Mucosa of descending colon (tissue), 3 donors: Measurements from ENCODE around the gene LGI4. TPM values are rescaled to one million over a fixed set of nuclear protein-coding genes. Genes with fewer than 3 reads are reported as not detected.

ENCODE experiments used
- ATAC-seq: fragments of 200-7000 bp; cut with Tn5 transposase; one replicate; pipeline ENCODE4 v1.9.1; 2020; ENCODE audit warnings: mild to moderate bottlenecking, moderate library complexity
- DNase-seq, 3 donors: peaks; one replicate each; pipeline ENCODE4 v3.0.0-alpha.2; 2020
- H3K36me3 ChIP-seq: fragments of 200-600 bp; one replicate; pipeline ENCODE4 v1.8.0; 2021; ENCODE audit warnings: low read depth, mild to moderate bottlenecking
- H3K4me1 ChIP-seq: fragments of 200-600 bp; one replicate; pipeline ENCODE4 v1.8.0; 2021; ENCODE audit warnings: low read depth, mild to moderate bottlenecking
- H3K4me3 ChIP-seq: fragments of 200-600 bp; one replicate; pipeline ENCODE4 v1.8.0; 2021; ENCODE audit warnings: mild to moderate bottlenecking
- H3K9me3 ChIP-seq: fragments of 200-600 bp; one replicate; pipeline ENCODE4 v1.8.0; 2021; ENCODE audit warnings: mild to moderate bottlenecking
- CTCF ChIP-seq: fragments of 200-600 bp; IDR thresholded peaks from one replicate; pipeline ENCODE4 v1.8.0; 2022; ENCODE audit warnings: antibody characterized with exemption, mild to moderate bottlenecking
- intact Hi-C, 2 donors: fragments of 100-400 bp; cut with DNase I in 1 of 2; cut with micrococcal nuclease in 1 of 2; formaldehyde crosslinking; loops; one replicate each; pipeline versions ENCODE4 v1.11.0 to v1.11.1; 2022; cut with DNase I, micrococcal nuclease
- total RNA-seq, 3 donors: library from RNA; stranded (reverse); fragmentation: NEBNext Ultra II Directional in 2 of 3; extraction: Animal tissue kit (Norgen Biotek cat#: 25700) in 2 of 3; gene quantifications; one replicate each; pipeline versions ENCODE4 v1.2.1 to v1.2.4, GENCODE V29; 2021 to 2023
- donor health status: DM: no; HTN: no; CAD: no; lungs with moderate emphysema.
- donor health status: DM: no; HTN: no; CAD: no.
- donor health status: DM: no; HTN: yes; CAD: no.

Gene LGI4
- total RNA-seq, 3 donors from 2014 or later = 14.1 to 38.8 (median 31.1) TPM

- no peak overlapping the region for H3K4me3 ChIP-seq
- no peak for ATAC-seq
- peaks cover 14% of the 10 kb centered on the region for H3K9me3 ChIP-seq
- no peak for DNase-seq
- H3K36me3 ChIP-seq = no peaks in the 10 kb centered on the region
- intact Hi-C loops = no loop called here
- H3K4me1 ChIP-seq = no peaks in the 10 kb centered on the region
- no peak for TF ChIP-seq CTCF
Observed at GRCh38 chr19:35165200-35166058, 30.6 kb upstream of the LGI4 start.

- no peak for TF ChIP-seq CTCF
- no peak overlapping the region for H3K4me3 ChIP-seq
- H3K4me1 ChIP-seq = no peaks in the 10 kb centered on the region
- DNase-seq = no peak
- ATAC-seq = no peak
- intact Hi-C loops = no loop called here
- H3K36me3 ChIP-seq = no peaks in the 10 kb centered on the region
- H3K9me3 ChIP-seq = peaks cover 14% of the 10 kb centered on the region
Observed at GRCh38 chr19:35164418-35164817, 29.6 kb upstream of the LGI4 start.

DNA sequence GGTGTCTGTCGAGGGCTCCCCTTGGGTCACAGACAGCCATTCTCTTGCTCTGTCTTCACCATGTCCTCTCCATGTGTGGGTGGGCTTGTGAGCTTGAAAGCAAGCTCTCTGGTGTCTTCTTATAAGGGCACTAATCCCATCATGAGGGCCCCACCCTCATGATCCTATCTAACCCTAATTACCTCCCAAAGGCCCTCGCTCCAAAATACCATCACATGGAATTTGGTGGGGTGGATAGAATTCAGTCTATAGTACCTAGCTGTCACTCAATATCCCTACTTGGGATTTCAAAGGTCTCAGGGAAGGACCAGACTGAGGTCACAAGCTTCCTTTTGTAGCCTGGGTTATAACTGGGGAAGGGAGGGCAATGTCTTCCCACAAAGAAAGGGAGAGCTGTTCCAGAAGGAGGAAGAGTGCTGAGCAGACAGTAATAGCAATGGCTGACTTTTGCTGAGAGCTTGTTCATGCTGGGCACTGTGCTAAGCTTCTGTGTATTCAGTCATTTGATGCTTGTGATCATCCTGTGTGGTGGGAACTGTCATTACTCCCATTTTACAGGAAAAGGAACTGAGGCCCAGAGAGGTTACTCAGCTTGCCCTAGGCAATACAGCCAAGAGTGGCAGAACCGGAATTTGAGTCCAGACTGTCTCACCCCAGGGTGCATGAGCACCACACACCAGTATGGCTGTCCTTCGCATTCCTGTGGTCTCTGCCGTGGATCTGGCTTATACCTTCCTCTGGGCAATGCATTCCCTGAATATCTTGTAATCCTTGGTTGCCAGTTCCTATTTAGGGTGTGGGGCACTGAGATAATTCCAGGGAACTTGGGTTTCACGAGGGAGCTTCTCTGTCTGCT lies 27.8 kb upstream of the LGI4 start:
- Histone ChIP-seq H3K36me3 (no peaks in the 10 kb centered on the region), H3K9me3 (peaks cover 14% of the 10 kb centered on the region), H3K4me1 (no peaks in the 10 kb centered on the region), H3K4me3 (no peak overlapping the region)
- ATAC-seq (no peak), DNase-seq (no peak)
- intact Hi-C loops = no loop called here
- TF ChIP-seq CTCF = no peak

- peaks cover 11% of the 10 kb centered on the region for H3K9me3 ChIP-seq
- TF ChIP-seq CTCF = no peak
- DNase-seq = no peak
- ATAC-seq = no peak
- intact Hi-C loops = no loop called here
- no peak overlapping the region for H3K4me3 ChIP-seq
- no peaks in the 10 kb centered on the region for H3K4me1 ChIP-seq
- no peaks in the 10 kb centered on the region for H3K36me3 ChIP-seq
Observed at GRCh38 chr19:35161434-35161743, 26.5 kb upstream of the LGI4 start.

GRCh38 chr19:35160629-35161433 lies 26.0 kb upstream of the LGI4 start:
- no peak overlapping the region for H3K4me3 ChIP-seq
- no peaks in the 10 kb centered on the region for H3K4me1 ChIP-seq
- no peaks in the 10 kb centered on the region for H3K36me3 ChIP-seq
- peaks cover 7% of the 10 kb centered on the region for H3K9me3 ChIP-seq
- DNase-seq (no peak), ATAC-seq (no peak)
- intact Hi-C loops = no loop called here
- TF ChIP-seq CTCF = no peak
